Esophagus muscularis mucosa (tissue), 4 donors: Measurements from ENCODE around the gene GHR. TPM values are rescaled to one million over a fixed set of nuclear protein-coding genes. Genes with fewer than 3 reads are reported as not detected.
A peak's percentile ranks its signal among the peaks of the same experiment; 100 is the strongest.

Experiments used
- DNase-seq: peaks from one replicate; pipeline ENCODE4 v3.0.0-alpha.2; 2017; ENCODE audit errors: extremely low spot score
- H3K27ac ChIP-seq, 4 donors: fragments of 200-600 bp; sonication (generic); replicated peaks in 1 of 4; 1 replicate in 3 of 4; 2 replicates in 1 of 4; pipeline ENCODE4 v1.5.1; 2016 to 2019; ENCODE audit warnings: mild to moderate bottlenecking in 1 of 4
- H3K27me3 ChIP-seq, 4 donors: fragments of 200-600 bp; sonication (generic); one replicate each; pipeline versions ENCODE4 v1.5.1 to v1.6.0; 2016 to 2019
- H3K36me3 ChIP-seq, 4 donors: fragments of 200-600 bp; sonication (generic); one replicate each; pipeline ENCODE4 v1.5.1; 2016 to 2019
- H3K4me1 ChIP-seq, 4 donors: fragments of 200-600 bp; sonication (generic); one replicate each; pipeline ENCODE4 v1.5.1; 2016 to 2019
- H3K4me3 ChIP-seq, 4 donors: fragments of 200-600 bp; sonication (generic); 1 replicate in 2 of 4; 2 replicates in 2 of 4; pipeline ENCODE4 v1.5.1; 2016 to 2019; ENCODE audit warnings: mild to moderate bottlenecking in 4 of 4, moderate library complexity in 1 of 4
- H3K9me3 ChIP-seq, 4 donors: fragments of 200-600 bp; sonication (generic); 1 replicate in 3 of 4; 2 replicates in 1 of 4; pipeline ENCODE4 v1.5.1; 2016 to 2019
- EP300 ChIP-seq: sonication (generic); formaldehyde crosslinking; IDR thresholded peaks from one replicate; pipeline ENCODE4 v1.6.1; 2017; ENCODE audit warnings: antibody characterized with exemption
- POLR2A ChIP-seq: fragments of 450-650 bp; IDR thresholded peaks from one replicate; pipeline ENCODE4 v1.6.1; 2017; ENCODE audit warnings: antibody characterized with exemption, moderate library complexity, mild to moderate bottlenecking, low read depth
- POLR2AphosphoS5 ChIP-seq, 2 donors: sonication (generic); formaldehyde crosslinking; IDR thresholded peaks; one replicate each; pipeline ENCODE4 v1.6.1; 2017; ENCODE audit warnings: antibody characterized with exemption in 2 of 2
- WGBS: methylation state at CpG from one replicate; pipeline ENCODE4 v1.1.5; 2018; 5-methylcytosine and 5-hydroxymethylcytosine counted together
- intact Hi-C: fragments of 100-400 bp; cut with DNase I; formaldehyde crosslinking; loops from one replicate; pipeline ENCODE4 v1.15.1; 2023
- total RNA-seq, 4 donors: library from RNA; depleted of rRNA; stranded (reverse); fragments of >200 nt; gene quantifications; one replicate each; pipeline versions ENCODE4 v1.1.0 to v1.2.1, GENCODE V29; 2016
- TF ChIP-seq, protein P1 (sequence below), 3 experiments: fragments of 200-600 bp in 2 of 3; fragments of 450-650 bp in 1 of 3; sonication (generic) in 2 of 3; IDR thresholded peaks; one replicate each; pipeline ENCODE4 v1.5.1; 2017 to 2019; ENCODE audit warnings: antibody characterized with exemption in 3 of 3, mild to moderate bottlenecking in 2 of 3, moderate library complexity in 1 of 3

Gene GHR
- total RNA-seq, 4 donors from 2014 or later = 5.3 to 9.1 (median 6.5) TPM

DNA sequence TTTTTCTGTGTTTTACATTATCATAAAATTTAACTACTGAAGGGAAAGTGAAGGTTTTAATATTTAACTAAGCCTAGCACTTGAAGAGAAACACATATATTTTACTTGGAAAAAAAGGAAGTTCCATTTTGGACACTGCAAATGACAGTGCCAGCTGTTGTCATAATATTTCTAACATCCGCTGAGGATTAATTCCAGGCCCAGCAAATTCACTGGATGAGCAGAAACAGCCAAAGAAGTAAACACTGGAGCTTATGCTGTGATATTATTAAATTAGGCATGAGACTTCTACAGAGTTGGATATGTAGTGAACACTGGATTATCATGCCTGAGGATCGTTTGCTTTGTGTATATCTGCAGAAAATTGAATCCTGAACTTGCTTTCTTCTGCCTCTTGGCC lies 67.6 kb downstream of the GHR start:
- no peaks in the 10 kb centered on the region for H3K27me3 ChIP-seq
- peaks cover 18 to 60% (median 42%) of the 10 kb centered on the region in 4 donors for H3K4me1 ChIP-seq

DNA sequence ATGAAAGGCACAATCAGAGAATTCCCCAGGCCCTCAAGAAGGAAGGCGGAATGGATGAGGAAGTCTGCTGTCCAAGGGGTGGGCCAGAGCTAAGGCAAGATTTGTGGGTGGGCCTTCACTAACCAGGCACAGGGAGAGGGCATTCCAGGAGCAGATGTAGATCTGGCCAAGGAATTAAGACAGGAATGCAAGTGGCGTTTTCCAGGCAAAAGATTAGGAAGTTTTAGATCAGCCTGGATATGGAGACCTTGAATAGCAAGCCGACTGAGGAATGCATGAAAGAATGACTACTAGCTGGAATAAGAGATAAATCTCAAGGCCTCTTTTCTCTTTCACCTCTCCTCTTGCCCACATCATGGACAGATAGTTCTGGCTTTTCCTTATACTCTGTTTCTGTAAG lies 68.5 kb downstream of the GHR start:
- Histone ChIP-seq H3K4me3 (no peak overlapping the region), H3K9me3 (no peaks in the 10 kb centered on the region), H3K27ac (peak overlapping the region in 3 of 4 donors; percentile 3 to 52 (median 14)), H3K36me3 (no peaks in the 10 kb centered on the region), H3K27me3 (no peaks in the 10 kb centered on the region), H3K4me1 (peaks cover 18 to 69% (median 50%) of the 10 kb centered on the region in 4 donors)
- intact Hi-C loops = no loop called here
- TF ChIP-seq POLR2AphosphoS5 (IDR thresholded peaks at IDR 0.05) (no peak), POLR2A (no peak)
- TF ChIP-seq, protein P1, sequence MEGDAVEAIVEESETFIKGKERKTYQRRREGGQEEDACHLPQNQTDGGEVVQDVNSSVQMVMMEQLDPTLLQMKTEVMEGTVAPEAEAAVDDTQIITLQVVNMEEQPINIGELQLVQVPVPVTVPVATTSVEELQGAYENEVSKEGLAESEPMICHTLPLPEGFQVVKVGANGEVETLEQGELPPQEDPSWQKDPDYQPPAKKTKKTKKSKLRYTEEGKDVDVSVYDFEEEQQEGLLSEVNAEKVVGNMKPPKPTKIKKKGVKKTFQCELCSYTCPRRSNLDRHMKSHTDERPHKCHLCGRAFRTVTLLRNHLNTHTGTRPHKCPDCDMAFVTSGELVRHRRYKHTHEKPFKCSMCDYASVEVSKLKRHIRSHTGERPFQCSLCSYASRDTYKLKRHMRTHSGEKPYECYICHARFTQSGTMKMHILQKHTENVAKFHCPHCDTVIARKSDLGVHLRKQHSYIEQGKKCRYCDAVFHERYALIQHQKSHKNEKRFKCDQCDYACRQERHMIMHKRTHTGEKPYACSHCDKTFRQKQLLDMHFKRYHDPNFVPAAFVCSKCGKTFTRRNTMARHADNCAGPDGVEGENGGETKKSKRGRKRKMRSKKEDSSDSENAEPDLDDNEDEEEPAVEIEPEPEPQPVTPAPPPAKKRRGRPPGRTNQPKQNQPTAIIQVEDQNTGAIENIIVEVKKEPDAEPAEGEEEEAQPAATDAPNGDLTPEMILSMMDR (IDR thresholded peaks at IDR 0.05) = no peak
- 45% methylated on average over 3 of the region's 3 CpGs for WGBS
- no peak for DNase-seq

More for the DNA sequence above, 67.6 kb downstream of the GHR start:
- Histone ChIP-seq H3K36me3 (no peaks in the 10 kb centered on the region), H3K27ac (peak overlapping the region in 2 of 4 donors; percentile 14 to 52), H3K9me3 (no peaks in the 10 kb centered on the region), H3K4me3 (no peak overlapping the region)
- 20% methylated on average over 2 of the region's 2 CpGs for WGBS
- TF ChIP-seq POLR2A = no peak
- no peak for TF ChIP-seq EP300
- TF ChIP-seq POLR2AphosphoS5 (IDR thresholded peaks at IDR 0.05) = no peak
- TF ChIP-seq, protein P1 (IDR thresholded peaks at IDR 0.05) = no peak
- intact Hi-C loops = no loop called here
- DNase-seq = no peak

DNA sequence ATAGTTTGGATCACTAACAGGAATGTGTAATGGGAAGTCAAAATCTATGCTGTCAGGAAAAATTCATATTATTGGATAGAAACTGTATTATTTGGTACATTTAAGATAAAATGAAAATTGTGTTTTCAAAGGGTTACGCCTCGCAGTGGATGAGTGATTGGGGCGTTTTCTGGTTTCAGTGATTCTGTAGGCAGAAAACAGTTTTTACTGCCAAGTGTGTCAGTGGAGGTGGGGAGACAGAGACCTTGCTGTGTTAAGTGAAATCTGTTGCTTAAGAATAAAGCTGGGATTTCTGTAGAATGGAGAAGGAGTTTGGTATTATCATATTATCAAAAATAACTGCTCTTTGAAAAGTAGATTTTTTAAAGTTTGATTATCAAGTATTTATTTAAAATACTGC lies 69.7 kb downstream of the GHR start:
- TF ChIP-seq, protein P1 (IDR thresholded peaks at IDR 0.05) = no peak
- TF ChIP-seq POLR2A (no peak), POLR2AphosphoS5 (IDR thresholded peaks at IDR 0.05) (no peak), EP300 (no peak)
- no peak overlapping the region for H3K4me3 ChIP-seq
- no peak overlapping the region for H3K27ac ChIP-seq
- no peaks in the 10 kb centered on the region for H3K9me3 ChIP-seq
- no peak for DNase-seq
- intact Hi-C loops = no loop called here
- H3K27me3 ChIP-seq = no peaks in the 10 kb centered on the region
- H3K36me3 ChIP-seq = no peaks in the 10 kb centered on the region
- H3K4me1 ChIP-seq = peaks cover 18 to 65% (median 49%) of the 10 kb centered on the region in 4 donors
- 61% methylated on average over 3 of the region's 3 CpGs for WGBS

DNA sequence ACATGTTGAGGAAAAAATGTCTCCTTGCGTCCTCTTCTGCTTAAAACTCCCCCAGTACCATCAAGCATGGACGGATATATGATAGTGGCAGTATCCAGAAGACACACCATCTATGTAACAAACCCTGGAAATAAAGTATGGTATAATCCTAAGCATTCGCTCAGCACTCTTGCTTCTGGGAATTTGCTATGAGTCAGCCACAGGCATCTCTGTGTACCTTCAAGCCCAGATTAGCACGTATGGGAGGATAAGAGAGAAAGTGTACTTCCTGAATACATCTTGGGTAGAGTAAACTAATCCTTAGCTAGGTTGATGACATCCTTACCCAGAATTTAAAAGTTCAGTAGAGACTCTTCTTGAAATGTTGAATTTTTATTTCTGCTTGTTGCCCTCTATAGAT lies 71.2 kb downstream of the GHR start:
- TF ChIP-seq POLR2A = no peak
- 84% methylated on average over 4 of the region's 4 CpGs for WGBS
- Histone ChIP-seq H3K4me1 (peaks cover 18 to 65% (median 54%) of the 10 kb centered on the region in 4 donors), H3K4me3 (no peak overlapping the region), H3K27me3 (no peaks in the 10 kb centered on the region), H3K27ac (no peak overlapping the region), H3K36me3 (no peaks in the 10 kb centered on the region), H3K9me3 (no peaks in the 10 kb centered on the region)
- DNase-seq = no peak
- intact Hi-C loops = no loop called here

DNA sequence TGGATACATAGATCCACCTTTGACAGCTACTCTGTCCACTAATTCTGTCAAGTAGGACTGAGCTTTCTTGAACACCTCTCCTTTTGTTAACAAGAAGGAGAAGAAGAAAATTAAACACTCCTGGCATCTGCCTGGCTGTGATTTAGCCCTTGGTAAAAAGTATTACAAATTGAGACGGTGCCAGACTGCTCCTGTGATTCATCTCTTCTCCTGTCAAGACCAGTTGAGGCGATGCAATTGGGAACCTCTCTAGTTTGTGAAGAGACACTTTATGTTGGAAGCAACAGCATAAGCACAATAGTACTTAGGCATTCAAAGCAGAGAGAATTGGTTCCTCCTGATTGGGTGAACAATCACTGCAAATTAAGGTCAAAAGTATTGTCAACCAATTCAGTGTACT lies 72.7 kb downstream of the GHR start:
- Histone ChIP-seq H3K27ac (no peak overlapping the region), H3K36me3 (no peaks in the 10 kb centered on the region), H3K4me1 (peaks cover 19 to 67% (median 58%) of the 10 kb centered on the region in 4 donors), H3K9me3 (no peaks in the 10 kb centered on the region), H3K4me3 (no peak overlapping the region), H3K27me3 (no peaks in the 10 kb centered on the region)
- intact Hi-C loops = no loop called here
- no peak for DNase-seq
- 54% methylated on average over 2 of the region's 2 CpGs for WGBS
- TF ChIP-seq, protein P1 (IDR thresholded peaks at IDR 0.05) = no peak
- TF ChIP-seq POLR2AphosphoS5 (IDR thresholded peaks at IDR 0.05) (no peak), POLR2A (no peak), EP300 (no peak)
